Measurements from ENCODE around the gene TMCC1.

DNA sequence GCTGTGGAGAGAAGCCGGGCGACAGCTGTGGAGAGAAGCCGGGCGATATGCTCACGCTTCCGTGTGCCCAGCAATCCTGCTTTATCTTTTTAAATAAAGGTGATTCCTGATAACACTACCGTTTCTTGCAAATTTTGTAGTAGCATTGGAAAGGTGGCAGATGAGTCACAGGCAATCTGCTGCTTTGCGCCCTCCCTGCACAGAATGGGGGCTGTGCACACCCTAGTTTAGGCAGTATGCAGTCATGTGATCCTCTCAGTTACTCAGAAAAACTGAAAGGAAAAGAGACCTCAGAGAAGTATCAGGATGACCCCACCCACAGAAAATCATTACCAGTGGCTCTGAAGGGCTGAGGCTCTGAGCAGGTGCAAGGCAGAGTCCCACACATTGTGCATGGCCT lies 24.9 kb upstream of the TMCC1 start:
- TF ChIP-seq EP300 (IDR thresholded peaks at IDR 0.05) (no peak), POLR2A (IDR thresholded peaks at IDR 0.05) (no peak)
- TF ChIP-seq, protein P1, sequence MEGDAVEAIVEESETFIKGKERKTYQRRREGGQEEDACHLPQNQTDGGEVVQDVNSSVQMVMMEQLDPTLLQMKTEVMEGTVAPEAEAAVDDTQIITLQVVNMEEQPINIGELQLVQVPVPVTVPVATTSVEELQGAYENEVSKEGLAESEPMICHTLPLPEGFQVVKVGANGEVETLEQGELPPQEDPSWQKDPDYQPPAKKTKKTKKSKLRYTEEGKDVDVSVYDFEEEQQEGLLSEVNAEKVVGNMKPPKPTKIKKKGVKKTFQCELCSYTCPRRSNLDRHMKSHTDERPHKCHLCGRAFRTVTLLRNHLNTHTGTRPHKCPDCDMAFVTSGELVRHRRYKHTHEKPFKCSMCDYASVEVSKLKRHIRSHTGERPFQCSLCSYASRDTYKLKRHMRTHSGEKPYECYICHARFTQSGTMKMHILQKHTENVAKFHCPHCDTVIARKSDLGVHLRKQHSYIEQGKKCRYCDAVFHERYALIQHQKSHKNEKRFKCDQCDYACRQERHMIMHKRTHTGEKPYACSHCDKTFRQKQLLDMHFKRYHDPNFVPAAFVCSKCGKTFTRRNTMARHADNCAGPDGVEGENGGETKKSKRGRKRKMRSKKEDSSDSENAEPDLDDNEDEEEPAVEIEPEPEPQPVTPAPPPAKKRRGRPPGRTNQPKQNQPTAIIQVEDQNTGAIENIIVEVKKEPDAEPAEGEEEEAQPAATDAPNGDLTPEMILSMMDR (IDR thresholded peaks at IDR 0.05): no peak
